Activated B cell treated with CpG ODN at 0.5 μM for 24 hours (primary cell): Measurements from ENCODE around the gene FERMT3. TPM values are rescaled to one million over a fixed set of nuclear protein-coding genes. Genes with fewer than 3 reads are reported as not detected.
"Not testable (repeated sequence)": the region's sequence is repeated elsewhere in the genome, so short reads cannot be mapped to it uniquely, and the experiment has no call there.

Experiments used
- ATAC-seq: fragments of 200-7000 bp; cut with Tn5 transposase; one replicate; pipeline ENCODE4 v1.10.0; 2021; ENCODE audit warnings: low read depth, mild to moderate bottlenecking, moderate library complexity
- CTCF ChIA-PET: fragments of 350-600 bp; sonication (Branson Sonifier 250); formaldehyde crosslinking; loops from one replicate; lab custom pipeline; 2021; ENCODE audit warnings: antibody characterized with exemption; lab: Charles Lee
- POLR2A ChIA-PET: fragments of 350-600 bp; sonication (Branson Sonifier 250); formaldehyde crosslinking; loops from one replicate; lab custom pipeline; 2021; ENCODE audit warnings: antibody characterized with exemption; lab: Charles Lee
- DNase-seq: peaks from one replicate; pipeline ENCODE4 v3.0.0; 2022
- H3K27ac Mint-ChIP-seq: one replicate; pipeline ENCODE4 v1.8.0; 2020; ENCODE audit warnings: mixed read lengths
- H3K27me3 Mint-ChIP-seq: one replicate; pipeline ENCODE4 v1.8.0; 2021; ENCODE audit warnings: mixed read lengths
- H3K36me3 Mint-ChIP-seq: one replicate; pipeline ENCODE4 v1.8.0; 2021; ENCODE audit warnings: low read depth, mixed read lengths
- H3K4me1 Mint-ChIP-seq: one replicate; pipeline ENCODE4 v1.8.0; 2021; ENCODE audit warnings: mixed read lengths
- H3K4me3 Mint-ChIP-seq: one replicate; pipeline ENCODE4 v1.8.0; 2020; ENCODE audit warnings: mild to moderate bottlenecking, mixed read lengths
- H3K9me3 Mint-ChIP-seq: one replicate; pipeline ENCODE4 v1.8.0; 2020; ENCODE audit warnings: mixed read lengths
- CTCF ChIP-seq: fragments of 200-600 bp; IDR thresholded peaks from one replicate; pipeline ENCODE4 v1.8.0; 2022; ENCODE audit warnings: antibody characterized with exemption, mild to moderate bottlenecking
- intact Hi-C: fragments of 100-400 bp; cut with micrococcal nuclease; formaldehyde crosslinking; loops from one replicate; pipeline ENCODE4 v1.15.1; 2024
- total RNA-seq: library from RNA; stranded (reverse); gene quantifications from 2 replicates; pipeline ENCODE4 v1.2.3, GENCODE V29; 2022

FERMT3 gene
- 154 and 169 TPM in 2 replicates for total RNA-seq

GRCh38 chr11:64206457-64207255 is at the start of gene FERMT3:
Gene FERMT3, plus strand, starts transcription at chr11:64206721. Its CDS starts 644 bp downstream, at chr11:64207365.
- intact Hi-C loops, result loop anchor here (1.0 to 2.0 kb wide), 4 partner anchors 20 to 35 kb away; partner anchors contain the start of genes DNAJC4, FKBP2, NUDT22 and STIP1

GRCh38 chr11:64157631-64158394 is 48.7 kb upstream of the FERMT3 start:
- no peaks in the 10 kb centered on the region for H3K36me3 Mint-ChIP-seq
- H3K27me3 Mint-ChIP-seq, result peaks cover 7% of the 10 kb centered on the region
- no peak for TF ChIP-seq CTCF
- H3K27ac Mint-ChIP-seq, result no peak overlapping the region
- ChIA-PET POLR2A (no interaction called here), CTCF (interaction anchor here (0.9 kb wide), 1 partner anchor 322 kb away, joined by 3 read pairs; no protein-coding TSS in a partner anchor)
- ATAC-seq (no peak), DNase-seq (no peak)
- H3K4me3 Mint-ChIP-seq, result no peak overlapping the region
- no peaks in the 10 kb centered on the region for H3K9me3 Mint-ChIP-seq
- intact Hi-C loops, result no loop called here
- H3K4me1 Mint-ChIP-seq, result no peaks in the 10 kb centered on the region

More at GRCh38 chr11:64206457-64207255, at the start of gene FERMT3:
- ChIA-PET CTCF (interaction anchor here (0.9 to 6.1 kb wide), 12 partner anchors 9 to 242 kb away, joined by 3 to 147 read pairs (median 9); partner anchors contain the start of genes CATSPERZ, ESRRA, NUDT22 and PPP1R14B), POLR2A (interaction anchor here (0.6 to 9.3 kb wide), 25 partner anchors 10 to 1433 kb away, joined by 3 to 191 read pairs (median 6); partner anchors contain the start of genes BAD, CATSPERZ, CCDC88B and DNAJC4)
- ATAC-seq, result peak; percentile 56
- TF ChIP-seq CTCF, result no peak
- H3K27ac Mint-ChIP-seq, result peak within 1 kb of the TSS; percentile 92
- peak within 1 kb of the TSS; percentile 90 for H3K4me3 Mint-ChIP-seq
- peaks cover 48% of the 10 kb centered on the region for H3K4me1 Mint-ChIP-seq
- no peaks in the 10 kb centered on the region for H3K27me3 Mint-ChIP-seq
- peak; percentile 49 for DNase-seq
- H3K36me3 Mint-ChIP-seq, result peaks cover 60% of the 10 kb centered on the region
- H3K9me3 Mint-ChIP-seq, result no peaks in the 10 kb centered on the region

GRCh38 chr11:64161037-64161436 is 45.5 kb upstream of the FERMT3 start:
- Mint-ChIP-seq H3K4me1 (peaks cover 8% of the 10 kb centered on the region), H3K4me3 (no peak overlapping the region), H3K36me3 (no peaks in the 10 kb centered on the region), H3K27me3 (no peaks in the 10 kb centered on the region), H3K9me3 (no peaks in the 10 kb centered on the region), H3K27ac (no peak overlapping the region)
- ATAC-seq (no peak), DNase-seq (no peak)
- POLR2A ChIA-PET, result no interaction called here
- CTCF ChIA-PET, result interaction anchor here (1.0 kb wide), 1 partner anchor 9 kb away, joined by 3 read pairs; no protein-coding TSS in a partner anchor
- TF ChIP-seq CTCF, result no peak
- intact Hi-C loops, result no loop called here

GRCh38 chr11:64162769-64163168 is 43.8 kb upstream of the FERMT3 start:
- DNase-seq, H3K4me3 Mint-ChIP-seq, H3K9me3 Mint-ChIP-seq, H3K36me3 Mint-ChIP-seq, CTCF ChIA-PET, POLR2A ChIA-PET, H3K27me3 Mint-ChIP-seq, ATAC-seq, H3K27ac Mint-ChIP-seq, intact Hi-C loops: not testable (repeated sequence)
- H3K4me1 Mint-ChIP-seq, result peaks cover 11% of the 10 kb centered on the region

GRCh38 chr11:64163951-64164350 is 42.6 kb upstream of the FERMT3 start:
- DNase-seq, result no peak
- POLR2A ChIA-PET, result interaction anchor here (0.6 to 1.6 kb wide), 2 partner anchors 43 to 482 kb away, joined by 3 to 5 read pairs; partner anchors contain the start of gene FERMT3
- peaks cover 11% of the 10 kb centered on the region for H3K4me1 Mint-ChIP-seq
- H3K27me3 Mint-ChIP-seq, result no peaks in the 10 kb centered on the region
- intact Hi-C loops, result no loop called here
- no peak for TF ChIP-seq CTCF
- H3K4me3 Mint-ChIP-seq, result no peak overlapping the region
- H3K36me3 Mint-ChIP-seq, result no peaks in the 10 kb centered on the region
- no peak for ATAC-seq
- CTCF ChIA-PET, result interaction anchor here (1.5 kb wide), 1 partner anchor 12 kb away, joined by 3 read pairs; no protein-coding TSS in a partner anchor
- no peaks in the 10 kb centered on the region for H3K9me3 Mint-ChIP-seq
- no peak overlapping the region for H3K27ac Mint-ChIP-seq
